Left lung (tissue), 10 donors: Measurements from ENCODE around the gene CIART. TPM values are rescaled to one million over a fixed set of nuclear protein-coding genes. Genes with fewer than 3 reads are reported as not detected.
"Not testable (repeated sequence)": the region's sequence is repeated elsewhere in the genome, so short reads cannot be mapped to it uniquely, and the experiment has no call there.

Experiments
- ATAC-seq: fragments of 200-7000 bp; cut with Tn5 transposase; one replicate; pipeline ENCODE4 v1.9.1; 2020; ENCODE audit warnings: moderate library complexity
- DNase-seq, 4 donors: peaks; one replicate each; pipeline ENCODE4 v3.0.0-alpha.2; 2013 to 2020
- H3K27ac ChIP-seq, 2 donors: fragments of 200-600 bp; sonication (generic) in 1 of 2; one replicate each; pipeline versions ENCODE4 v1.5.0 to v1.8.0; 2020 to 2021
- H3K27me3 ChIP-seq, 2 donors: fragments of 200-600 bp; sonication (generic) in 1 of 2; one replicate each; pipeline versions ENCODE4 v1.5.0 to v1.8.0; 2020 to 2021
- H3K36me3 ChIP-seq, 2 donors: fragments of 200-600 bp; sonication (generic) in 1 of 2; one replicate each; pipeline versions ENCODE4 v1.5.0 to v1.8.0; 2020 to 2021
- H3K4me1 ChIP-seq, 2 donors: fragments of 200-600 bp; one replicate each; pipeline ENCODE4 v1.8.0; 2021
- H3K4me3 ChIP-seq, 2 donors: fragments of 200-600 bp; sonication (generic) in 1 of 2; one replicate each; pipeline versions ENCODE4 v1.5.0 to v1.8.0; 2020 to 2021; ENCODE audit warnings: mild to moderate bottlenecking in 1 of 2
- H3K9me3 ChIP-seq, 2 donors: fragments of 200-600 bp; sonication (generic) in 1 of 2; one replicate each; pipeline versions ENCODE4 v1.5.0 to v1.8.0; 2020 to 2021
- intact Hi-C, 2 donors: fragments of 100-400 bp; cut with DNase I; formaldehyde crosslinking; loops; one replicate each; pipeline versions ENCODE4 v1.11.2 to v1.14.2; 2022
- polyA plus RNA-seq, 6 donors: library from polyadenylated mRNA; unstranded; fragments of 120-200 nt; gene quantifications; one replicate each; pipeline ENCODE4 v1.2.1, GENCODE V29; 2013; ENCODE audit not compliant: insufficient read length in 6 of 6
- total RNA-seq, 2 donors: library from RNA; stranded (reverse); fragmentation: NEBNext Ultra II Directional; extraction: Animal tissue kit (Norgen Biotek cat#: 25700); gene quantifications; one replicate each; pipeline ENCODE4 v1.2.1, GENCODE V29; 2021
- TF ChIP-seq, protein P1 (sequence below), 2 donors: fragments of 200-600 bp; sonication (generic) in 1 of 2; IDR thresholded peaks; one replicate each; pipeline versions ENCODE4 v1.5.0 to v1.8.0; 2021; ENCODE audit warnings: antibody characterized with exemption in 2 of 2
- donor health status: DM: no; HTN: yes; CAD: no.
- donor health status: DM: no; HTN: no; CAD: no.

CIART gene
- total and polyA plus RNA-seq, 8 donors = 3.4 to 13.2 (median 8.3) TPM

DNA sequence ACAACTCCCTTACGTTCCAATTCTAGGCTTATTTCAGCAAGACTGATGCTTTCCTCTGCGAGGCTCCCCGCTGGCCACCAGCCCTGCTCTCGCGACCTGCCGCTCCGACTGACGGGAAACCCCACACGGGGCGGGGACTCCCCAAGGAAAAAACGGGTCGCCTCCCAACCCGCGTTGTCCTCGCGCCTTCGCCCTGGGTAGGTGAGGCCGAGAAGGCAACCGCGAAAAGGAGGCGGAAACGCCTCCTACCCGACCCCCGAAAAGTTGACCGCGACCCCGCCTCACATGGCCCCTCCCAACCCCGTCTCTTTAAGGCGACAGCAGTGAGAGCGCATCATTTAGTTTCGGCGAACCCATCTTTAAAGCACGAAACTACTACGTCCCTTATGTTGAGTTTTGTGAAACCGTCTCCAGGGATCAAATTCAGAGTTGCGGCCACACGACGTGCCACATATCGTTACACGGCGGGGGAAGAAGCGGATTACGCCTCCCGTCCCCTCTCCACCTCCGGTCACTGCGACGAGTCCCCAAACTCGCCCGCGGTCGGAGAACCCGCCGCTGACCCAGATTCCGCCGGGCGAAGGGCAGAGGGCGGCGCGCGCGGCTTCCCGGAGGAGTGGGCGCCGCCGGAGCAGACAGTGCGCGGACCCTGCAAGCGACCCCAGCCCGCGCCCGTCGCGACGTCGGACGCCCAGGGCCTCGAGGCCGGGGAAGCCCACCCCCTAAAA, 47.6 kb upstream of the CIART start:
- peak; percentile 80 to 95 (median 89) for DNase-seq
- TF ChIP-seq, protein P1, sequence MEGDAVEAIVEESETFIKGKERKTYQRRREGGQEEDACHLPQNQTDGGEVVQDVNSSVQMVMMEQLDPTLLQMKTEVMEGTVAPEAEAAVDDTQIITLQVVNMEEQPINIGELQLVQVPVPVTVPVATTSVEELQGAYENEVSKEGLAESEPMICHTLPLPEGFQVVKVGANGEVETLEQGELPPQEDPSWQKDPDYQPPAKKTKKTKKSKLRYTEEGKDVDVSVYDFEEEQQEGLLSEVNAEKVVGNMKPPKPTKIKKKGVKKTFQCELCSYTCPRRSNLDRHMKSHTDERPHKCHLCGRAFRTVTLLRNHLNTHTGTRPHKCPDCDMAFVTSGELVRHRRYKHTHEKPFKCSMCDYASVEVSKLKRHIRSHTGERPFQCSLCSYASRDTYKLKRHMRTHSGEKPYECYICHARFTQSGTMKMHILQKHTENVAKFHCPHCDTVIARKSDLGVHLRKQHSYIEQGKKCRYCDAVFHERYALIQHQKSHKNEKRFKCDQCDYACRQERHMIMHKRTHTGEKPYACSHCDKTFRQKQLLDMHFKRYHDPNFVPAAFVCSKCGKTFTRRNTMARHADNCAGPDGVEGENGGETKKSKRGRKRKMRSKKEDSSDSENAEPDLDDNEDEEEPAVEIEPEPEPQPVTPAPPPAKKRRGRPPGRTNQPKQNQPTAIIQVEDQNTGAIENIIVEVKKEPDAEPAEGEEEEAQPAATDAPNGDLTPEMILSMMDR (IDR thresholded peaks at IDR 0.05) = no peak
- H3K9me3 ChIP-seq = no peaks in the 10 kb centered on the region
- H3K27ac ChIP-seq = peak overlapping the region; percentile 92 to 98
- intact Hi-C loops = no loop called here
- peak overlapping the region; percentile 71 to 75 for H3K4me3 ChIP-seq
- peaks cover 8 to 24% of the 10 kb centered on the region in 2 donors for H3K4me1 ChIP-seq
- H3K36me3 ChIP-seq = peaks cover 0 to 15% of the 10 kb centered on the region in 2 donors
- peak; percentile 72 for ATAC-seq
- no peaks in the 10 kb centered on the region for H3K27me3 ChIP-seq

DNA sequence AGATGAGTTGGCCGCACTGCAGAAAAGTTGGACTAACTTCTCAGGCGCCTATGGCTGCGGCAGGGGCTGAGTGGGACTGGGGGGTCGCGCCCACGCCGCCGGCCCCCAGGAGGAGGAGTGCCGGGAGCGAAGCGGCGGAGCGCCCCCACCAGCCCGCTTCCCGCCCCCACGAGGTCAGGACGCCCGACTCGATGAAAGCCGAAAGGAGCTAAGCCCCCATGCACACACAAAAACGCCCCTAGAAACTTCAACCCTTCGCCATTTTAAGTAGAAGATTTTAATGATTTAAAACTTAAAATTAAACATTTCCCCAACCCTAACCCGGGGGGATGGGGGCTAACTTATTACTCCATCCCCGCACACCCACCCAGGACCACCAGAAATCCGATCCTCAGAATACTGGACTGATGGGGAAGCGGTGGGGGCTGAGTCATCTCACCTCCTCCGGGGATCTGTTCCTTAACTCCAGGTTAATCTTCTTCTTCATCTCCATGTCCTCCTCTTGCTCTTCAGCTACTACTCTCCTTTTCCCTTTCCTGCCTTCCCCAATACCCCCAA, 47.0 kb upstream of the CIART start:
- TF ChIP-seq, protein P1 (IDR thresholded peaks at IDR 0.05) = no peak

DNA sequence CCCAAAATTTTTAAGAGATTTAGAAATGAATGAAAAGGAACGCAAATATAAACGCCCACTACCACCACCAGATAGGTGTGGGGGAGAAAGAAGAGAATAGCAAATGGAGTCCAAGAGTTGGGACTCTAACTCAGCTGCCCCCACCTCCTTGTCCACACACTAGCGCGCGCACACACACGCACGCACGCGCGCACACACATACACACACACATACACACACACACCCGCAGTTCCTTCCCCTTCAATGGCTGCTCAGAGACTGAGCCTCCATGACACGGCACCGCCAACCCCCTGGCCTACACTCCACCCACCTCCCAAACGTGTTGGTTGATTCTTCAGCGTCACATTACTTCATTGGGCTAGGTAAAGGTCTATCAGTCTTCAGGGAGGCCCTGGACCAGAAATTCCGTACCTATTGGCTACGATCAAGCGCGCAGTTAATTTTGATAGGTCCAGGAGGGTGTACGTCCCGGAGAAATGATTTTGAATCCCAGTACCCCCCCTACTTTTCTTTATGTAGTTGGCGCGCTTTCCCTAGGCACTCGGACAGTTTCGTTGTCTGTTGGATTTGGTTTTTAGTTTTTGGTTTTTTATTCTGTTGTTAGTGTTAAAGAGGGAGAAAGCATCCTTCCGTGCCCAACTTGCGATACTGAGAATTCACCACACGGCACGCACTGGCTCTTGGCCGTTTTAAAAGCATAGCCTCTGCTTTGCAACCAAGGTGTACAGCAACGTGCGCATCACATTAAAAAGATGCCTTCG, 46.3 kb upstream of the CIART start, which contains the start of gene ANP32E:
Gene ANP32E (minus strand): TSS at position 261 of the 762 bp plus-strand sequence. CDS start 326 bp downstream, outside the sequence.
- peaks cover 8 to 24% of the 10 kb centered on the region in 2 donors for H3K4me1 ChIP-seq
- ATAC-seq = peak; percentile 89
- TF ChIP-seq, protein P1 (IDR thresholded peaks at IDR 0.05) = no peak
- no peaks in the 10 kb centered on the region for H3K9me3 ChIP-seq
- H3K36me3 ChIP-seq = peaks cover 0 to 3% of the 10 kb centered on the region in 2 donors
- DNase-seq = peak; percentile 94 to 99 (median 96)
- H3K27ac ChIP-seq = peak within 1 kb of the TSS; percentile 92 to 98
- H3K4me3 ChIP-seq = peak within 1 kb of the TSS; percentile 71 to 75
- no peaks in the 10 kb centered on the region for H3K27me3 ChIP-seq
- intact Hi-C loops = no loop called here

More for the DNA sequence above, 47.0 kb upstream of the CIART start:
- peak in 2 of 4 donors; percentile 36 to 46 for DNase-seq
- intact Hi-C loops = no loop called here
- Histone ChIP-seq H3K27me3 (no peaks in the 10 kb centered on the region), H3K4me3 (peak overlapping the region; percentile 71 to 75), H3K27ac (peak overlapping the region; percentile 92 to 98), H3K4me1 (peaks cover 8 to 24% of the 10 kb centered on the region in 2 donors), H3K36me3 (peaks cover 0 to 10% of the 10 kb centered on the region in 2 donors), H3K9me3 (no peaks in the 10 kb centered on the region)
- ATAC-seq = peak; percentile 5

DNA sequence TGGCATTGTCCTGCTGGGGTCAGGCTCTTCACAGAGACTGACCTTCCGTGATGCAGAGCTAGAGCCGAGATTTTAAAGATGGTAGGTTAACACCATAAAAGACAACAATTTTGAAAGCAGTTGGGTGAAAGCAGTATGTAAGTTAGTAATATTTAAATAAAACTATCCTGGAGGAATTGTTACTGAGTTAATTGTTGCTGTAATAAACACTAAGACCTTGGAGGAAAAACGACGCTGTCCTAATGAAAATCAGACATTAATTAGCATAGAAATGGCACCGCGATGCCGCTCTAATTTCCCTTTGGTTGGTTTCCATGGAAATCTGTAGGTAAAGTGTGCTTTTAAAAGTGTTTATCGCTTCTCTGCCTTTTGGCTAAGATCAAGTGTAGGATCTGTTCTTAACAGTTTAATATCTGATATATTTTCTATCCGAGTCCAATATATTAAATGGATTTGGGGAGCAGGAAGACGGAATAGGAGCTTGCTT, 45.7 kb upstream of the CIART start:
- ATAC-seq (no peak), DNase-seq (no peak)
- intact Hi-C loops = no loop called here
- H3K27me3 ChIP-seq = no peaks in the 10 kb centered on the region
- H3K36me3 ChIP-seq = no peaks in the 10 kb centered on the region
- peaks cover 8 to 24% of the 10 kb centered on the region in 2 donors for H3K4me1 ChIP-seq
- TF ChIP-seq, protein P1 (IDR thresholded peaks at IDR 0.05) = no peak
- H3K27ac ChIP-seq = peak overlapping the region in 1 of 2 donors; percentile 92
- peak overlapping the region; percentile 35 to 75 for H3K4me3 ChIP-seq
- no peaks in the 10 kb centered on the region for H3K9me3 ChIP-seq

DNA sequence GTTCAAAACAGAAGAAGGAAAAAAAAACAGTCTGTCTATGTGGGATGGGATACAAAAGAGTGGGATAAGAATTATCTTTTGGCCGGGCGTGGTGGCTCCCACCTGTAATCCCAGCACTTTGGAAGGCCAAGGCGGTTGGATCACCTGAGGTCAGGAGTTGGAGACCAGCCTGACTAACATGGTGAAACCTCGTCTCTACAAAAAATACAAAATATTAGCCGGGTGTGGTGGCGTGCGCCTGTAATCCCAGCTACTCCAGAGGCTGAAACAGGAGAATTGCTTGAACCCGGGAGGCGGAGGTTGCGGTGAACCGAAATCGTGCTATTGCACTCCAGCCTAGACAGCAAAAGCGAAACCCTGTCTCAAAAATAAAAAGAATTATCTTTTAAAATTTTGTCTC, 45.2 kb upstream of the CIART start:
- H3K9me3 ChIP-seq, intact Hi-C loops, ATAC-seq, H3K36me3 ChIP-seq, DNase-seq, H3K4me3 ChIP-seq, H3K27ac ChIP-seq, H3K27me3 ChIP-seq: not testable (repeated sequence)
- H3K4me1 ChIP-seq = peaks cover 8 to 24% of the 10 kb centered on the region in 2 donors
